Liver (tissue), 9 donors: ENCODE results near the gene CD3D. TPM values are rescaled to one million over a fixed set of nuclear protein-coding genes. Genes with fewer than 3 reads are reported as not detected.
A peak's percentile ranks its signal among the peaks of the same experiment; 100 is the strongest.

Experiments used
- DNase-seq: peaks from one replicate; pipeline ENCODE4 v3.0.0-alpha.2; 2017; ENCODE audit warnings: low spot score
- H3K27ac ChIP-seq, 2 donors: one replicate each; pipeline ENCODE4 v1.7.0; 2013; ENCODE audit warnings: inconsistent platforms in 2 of 2, low read length in 2 of 2, control low read depth in 1 of 2, low read depth in 1 of 2, mild to moderate bottlenecking in 1 of 2
- H3K27me3 ChIP-seq, 4 donors: one replicate each; pipeline versions ENCODE4 v1.6.1 to v1.7.0; 2013; ENCODE audit warnings: low read length in 3 of 4, inconsistent platforms in 1 of 4, mild to moderate bottlenecking in 1 of 4, moderate library complexity in 1 of 4; ENCODE audit not compliant: control insufficient read depth in 4 of 4, insufficient read depth in 4 of 4
- H3K36me3 ChIP-seq, 4 donors: one replicate each; pipeline versions ENCODE4 v1.6.1 to v1.7.0; 2013; ENCODE audit warnings: low read length in 3 of 4, mild to moderate bottlenecking in 3 of 4, low read depth in 1 of 4, moderate library complexity in 1 of 4; ENCODE audit not compliant: control insufficient read depth in 4 of 4, insufficient read depth in 3 of 4
- H3K4me1 ChIP-seq, 4 donors: one replicate each; pipeline versions ENCODE4 v1.6.1 to v1.7.0; 2013; ENCODE audit warnings: low read length in 3 of 4, mild to moderate bottlenecking in 3 of 4, moderate library complexity in 1 of 4; ENCODE audit not compliant: control insufficient read depth in 4 of 4, insufficient read depth in 4 of 4
- H3K4me3 ChIP-seq, 3 donors: one replicate each; pipeline versions ENCODE4 v1.6.1 to v1.7.0; 2013; ENCODE audit warnings: low read length in 3 of 3, control low read depth in 1 of 3, low read depth in 1 of 3, mild to moderate bottlenecking in 1 of 3
- H3K9ac ChIP-seq, 2 donors: one replicate each; pipeline ENCODE4 v1.7.0; 2013; ENCODE audit warnings: low read length in 2 of 2, mild to moderate bottlenecking in 2 of 2, moderate library complexity in 2 of 2, control low read depth in 1 of 2, low read depth in 1 of 2
- H3K9me3 ChIP-seq, 4 donors: one replicate each; pipeline versions ENCODE4 v1.6.1 to v1.7.0; 2013; ENCODE audit warnings: low read length in 3 of 4; ENCODE audit not compliant: control insufficient read depth in 4 of 4
- ATF3 ChIP-seq: IDR thresholded peaks from 2 replicates; pipeline ENCODE4 v1.6.1; 2016; ENCODE audit warnings: antibody characterized with exemption
- CTCF ChIP-seq: fragments of 150-350 bp; IDR thresholded peaks from 2 replicates; pipeline ENCODE4 v1.5.1; 2017; ENCODE audit warnings: improper control_type of control experiment, low read depth, low read length; ENCODE audit not compliant: missing input control
- EGR1 ChIP-seq, 2 donors: IDR thresholded peaks; 2 replicates each; pipeline ENCODE4 v1.6.1; 2016 to 2018; ENCODE audit warnings: antibody characterized with exemption in 2 of 2, low read depth in 2 of 2
- FOXA1 ChIP-seq: IDR thresholded peaks from 2 replicates; pipeline ENCODE4 v1.6.1; 2016; ENCODE audit warnings: antibody characterized with exemption
- FOXA2 ChIP-seq: IDR thresholded peaks from 2 replicates; pipeline ENCODE4 v1.6.1; 2016; ENCODE audit warnings: antibody characterized with exemption
- GABPA ChIP-seq, 2 donors: IDR thresholded peaks in 1 of 2; conservative IDR thresholded peaks in 1 of 2; 2 replicates each; pipeline ENCODE4 v1.6.1; 2016; ENCODE audit warnings: antibody characterized with exemption in 2 of 2, mild to moderate bottlenecking in 1 of 2, moderate library complexity in 1 of 2
- HNF4A ChIP-seq, 2 donors: conservative IDR thresholded peaks; 2 replicates each; pipeline ENCODE4 v1.6.1; 2016; ENCODE audit warnings: antibody characterized with exemption in 2 of 2, mild to moderate bottlenecking in 2 of 2
- HNF4G ChIP-seq: IDR thresholded peaks from 2 replicates; pipeline ENCODE4 v1.6.1; 2016; ENCODE audit warnings: antibody characterized with exemption
- JUND ChIP-seq, 2 donors: IDR thresholded peaks; 2 replicates each; pipeline ENCODE4 v1.6.1; 2016; ENCODE audit warnings: antibody characterized with exemption in 2 of 2
- MAX ChIP-seq: IDR thresholded peaks from 2 replicates; pipeline ENCODE4 v1.6.1; 2016; ENCODE audit warnings: antibody characterized with exemption
- NR2F2 ChIP-seq: IDR thresholded peaks from 2 replicates; pipeline ENCODE4 v1.6.1; 2016; ENCODE audit warnings: antibody characterized with exemption
- RAD21 ChIP-seq, 2 donors: IDR thresholded peaks; 2 replicates each; pipeline ENCODE4 v1.6.1; 2016; ENCODE audit warnings: antibody characterized with exemption in 2 of 2, mild to moderate bottlenecking in 2 of 2
- REST ChIP-seq: IDR thresholded peaks from 2 replicates; pipeline ENCODE4 v1.6.1; 2016; ENCODE audit warnings: antibody characterized with exemption, mild to moderate bottlenecking
- RXRA ChIP-seq, 2 donors: IDR thresholded peaks; 2 replicates each; pipeline ENCODE4 v1.6.1; 2017 to 2018; ENCODE audit warnings: antibody characterized with exemption in 2 of 2, mild to moderate bottlenecking in 1 of 2
- SP1 ChIP-seq: IDR thresholded peaks from 2 replicates; pipeline ENCODE4 v1.6.1; 2018; ENCODE audit warnings: antibody characterized with exemption, mild to moderate bottlenecking
- TAF1 ChIP-seq: conservative IDR thresholded peaks from 2 replicates; pipeline ENCODE4 v1.6.1; 2016; ENCODE audit warnings: antibody characterized with exemption, mild to moderate bottlenecking
- YY1 ChIP-seq: IDR thresholded peaks from 2 replicates; pipeline ENCODE4 v1.6.1; 2016; ENCODE audit warnings: antibody characterized with exemption, mild to moderate bottlenecking
- ZBTB33 ChIP-seq: IDR thresholded peaks from 2 replicates; pipeline ENCODE4 v1.6.1; 2016; ENCODE audit warnings: antibody characterized with exemption
- WGBS: extraction: QIAGEN DNeasy Blood & Tissue Kit; methylation state at CpG from one replicate; pipeline ENCODE4 v1.1.7; 2013; 5-methylcytosine and 5-hydroxymethylcytosine counted together
- polyA plus RNA-seq, 2 donors: library from polyadenylated mRNA; stranded (reverse) in 1 of 2; unstranded in 1 of 2; fragments of 200-250 nt in 1 of 2; fragments of >200 nt in 1 of 2; fragmentation: Nextera tagmentation in 1 of 2; extraction: Ambion mirVana in 1 of 2; gene quantifications; one replicate each; pipeline versions ENCODE4 v1.2.1 to v1.2.3, GENCODE V29; 2013 to 2015
- total RNA-seq, 2 donors: library from RNA; depleted of rRNA; stranded (reverse); fragments of >200 nt; gene quantifications; one replicate each; pipeline ENCODE4 v1.2.3, GENCODE V29; 2014
- donor health status: healthy.
- donor health status: healthy.
- donor health status: healthy.
- donor health status: healthy.
- donor health status: healthy.

CD3D gene
- total and polyA plus RNA-seq, 4 donors: 1.1 to 1.6 (median 1.2) TPM

GRCh38 chr11:118295815-118296454, 46.6 kb downstream of the CD3D start:
- Histone ChIP-seq H3K9me3 (no peaks in the 10 kb centered on the region), H3K27me3 (no peaks in the 10 kb centered on the region), H3K27ac (no peak overlapping the region), H3K36me3 (no peaks in the 10 kb centered on the region), H3K4me3 (no peak overlapping the region), H3K9ac (peak overlapping the region in 1 of 2 donors; percentile 10), H3K4me1 (peaks cover 0 to 4% (median 0%) of the 10 kb centered on the region in 4 donors)
- no peak for DNase-seq
- TF ChIP-seq REST (no peak), RXRA (IDR thresholded peaks at IDR 0.05) (no peak), RAD21 (IDR thresholded peaks at IDR 0.05) (peak; percentile 83), MAX (no peak), SP1 (no peak), YY1 (no peak), ZBTB33 (no peak), FOXA1 (peak; percentile 14), HNF4G (no peak), NR2F2 (no peak), HNF4A (conservative IDR thresholded peaks at IDR 0.05) (peak in 1 of 2 donors; percentile 24), ATF3 (no peak), JUND (IDR thresholded peaks at IDR 0.05) (peak in 1 of 2 donors; percentile 31), EGR1 (IDR thresholded peaks at IDR 0.05; ENCODE audit: low read depth in 2 of 2) (no peak), FOXA2 (no peak), CTCF (peak; percentile 70), TAF1 (no peak), GABPA (IDR thresholded peaks at IDR 0.05 in 1 of 2, conservative IDR thresholded peaks at IDR 0.05 in 1 of 2) (no peak)
- 44% methylated on average over 3 of the region's 3 CpGs for WGBS
